ENCODE results near the gene TPM2.

TPM2 gene

GRCh38 chr9:35729700-35730485 is 40.2 kb upstream of the TPM2 start:
- peak; percentile 62 for DNase-seq (ENCODE audit: low read depth, low spot score)
- ChIA-PET POLR2A (interaction anchor here (1.4 to 9.6 kb wide), 8 partner anchors 10 to 72 kb away, joined by 3 to 325 read pairs (median 9); partner anchors contain the start of genes ARHGEF39, CCDC107, GBA2 and RGP1), CTCF (interaction anchor here (0.6 to 31.2 kb wide), 12 partner anchors 8 to 96 kb away, joined by 3 to 816 read pairs (median 6); partner anchors contain the start of genes ARHGEF39, CCDC107, HINT2 and RMRP)
- TF ChIP-seq, protein P1, sequence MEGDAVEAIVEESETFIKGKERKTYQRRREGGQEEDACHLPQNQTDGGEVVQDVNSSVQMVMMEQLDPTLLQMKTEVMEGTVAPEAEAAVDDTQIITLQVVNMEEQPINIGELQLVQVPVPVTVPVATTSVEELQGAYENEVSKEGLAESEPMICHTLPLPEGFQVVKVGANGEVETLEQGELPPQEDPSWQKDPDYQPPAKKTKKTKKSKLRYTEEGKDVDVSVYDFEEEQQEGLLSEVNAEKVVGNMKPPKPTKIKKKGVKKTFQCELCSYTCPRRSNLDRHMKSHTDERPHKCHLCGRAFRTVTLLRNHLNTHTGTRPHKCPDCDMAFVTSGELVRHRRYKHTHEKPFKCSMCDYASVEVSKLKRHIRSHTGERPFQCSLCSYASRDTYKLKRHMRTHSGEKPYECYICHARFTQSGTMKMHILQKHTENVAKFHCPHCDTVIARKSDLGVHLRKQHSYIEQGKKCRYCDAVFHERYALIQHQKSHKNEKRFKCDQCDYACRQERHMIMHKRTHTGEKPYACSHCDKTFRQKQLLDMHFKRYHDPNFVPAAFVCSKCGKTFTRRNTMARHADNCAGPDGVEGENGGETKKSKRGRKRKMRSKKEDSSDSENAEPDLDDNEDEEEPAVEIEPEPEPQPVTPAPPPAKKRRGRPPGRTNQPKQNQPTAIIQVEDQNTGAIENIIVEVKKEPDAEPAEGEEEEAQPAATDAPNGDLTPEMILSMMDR (IDR thresholded peaks at IDR 0.05; ENCODE audit: insufficient read depth, low read length, missing control alignments): peak; percentile 64
- H3K4me3 ChIP-seq (ENCODE audit: low read depth, low read length): peak overlapping the region; percentile 87

DNA sequence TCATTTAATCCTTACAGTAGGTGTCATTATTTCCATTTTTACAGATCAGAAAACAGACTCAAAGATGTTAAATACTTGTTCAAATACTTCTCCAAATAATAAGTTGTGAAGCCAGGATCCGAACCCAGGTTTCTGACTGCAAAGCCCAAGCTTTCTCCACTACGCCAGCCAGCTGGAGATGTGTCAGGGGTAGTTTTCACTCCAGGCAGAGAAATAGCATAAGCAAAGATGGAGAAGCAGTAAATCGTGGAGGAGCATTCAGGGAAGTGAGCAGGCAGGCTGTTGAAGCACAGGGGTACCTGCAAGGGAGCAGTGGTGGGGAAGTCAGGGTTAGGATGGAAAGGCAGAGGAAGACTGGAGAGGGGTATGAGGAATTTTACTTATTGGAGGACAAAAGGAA is 39.4 kb upstream of the TPM2 start:
- TF ChIP-seq, protein P1 (IDR thresholded peaks at IDR 0.05; ENCODE audit: insufficient read depth, low read length, missing control alignments): no peak
- DNase-seq (ENCODE audit: low read depth, low spot score): no peak
- POLR2A ChIA-PET: interaction anchor here (0.7 to 9.6 kb wide), 13 partner anchors 11 to 1094 kb away, joined by 3 to 325 read pairs (median 8); partner anchors contain the start of genes ARHGEF39, CCDC107, GBA2 and RGP1
- peak overlapping the region; percentile 87 for H3K4me3 ChIP-seq (ENCODE audit: low read depth, low read length)
- CTCF ChIA-PET: interaction anchor here (1.0 to 31.2 kb wide), 7 partner anchors 8 to 85 kb away, joined by 3 to 816 read pairs (median 9); partner anchors contain the start of genes ARHGEF39, CCDC107, HINT2 and RMRP

DNA sequence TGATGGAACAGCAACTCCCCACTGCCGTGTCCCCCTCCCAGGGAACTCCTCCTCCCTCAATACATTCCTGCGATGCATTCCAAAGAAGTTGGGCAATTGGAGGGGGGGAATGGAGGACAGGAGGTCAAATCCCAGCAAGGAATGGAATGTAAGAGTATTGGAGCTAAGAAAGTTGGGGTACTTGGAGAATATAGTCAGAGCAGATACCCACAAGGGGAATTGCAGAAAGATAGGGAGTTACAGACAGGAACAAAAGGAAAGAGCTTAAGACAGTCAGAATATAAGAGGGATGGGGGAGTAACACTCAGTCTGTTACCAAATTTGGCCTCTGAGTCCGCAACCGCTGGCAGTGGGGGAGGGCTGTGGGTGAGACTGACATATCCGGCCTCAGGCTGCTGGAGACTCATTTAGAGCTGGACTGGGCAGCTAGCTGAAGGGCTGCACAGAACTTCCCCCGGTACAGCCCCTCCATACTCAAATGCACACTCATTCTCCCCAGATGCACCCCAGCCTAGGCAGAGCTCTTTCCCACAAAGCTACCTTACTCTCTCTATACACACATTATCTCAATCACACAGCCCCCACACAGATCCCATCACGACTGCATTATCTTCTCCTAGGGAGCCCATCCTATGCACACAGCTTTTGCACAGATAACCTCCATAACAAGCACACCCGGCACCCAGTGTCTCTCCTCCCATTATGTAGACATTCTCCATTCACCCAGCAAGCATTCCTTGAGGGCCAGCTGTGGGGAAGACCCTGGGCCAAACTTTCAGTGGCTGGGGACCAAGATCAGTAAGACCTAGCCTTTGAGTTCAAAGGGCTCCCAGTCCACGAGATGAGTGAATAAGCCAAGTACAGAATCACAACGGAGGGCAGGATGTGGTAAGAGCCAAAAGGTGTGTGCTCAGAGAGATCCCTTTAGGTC is 38.6 kb upstream of the TPM2 start:
- peak; percentile 68 for DNase-seq (ENCODE audit: low read depth, low spot score)
- H3K4me3 ChIP-seq (ENCODE audit: low read depth, low read length): peak overlapping the region; percentile 87
- TF ChIP-seq, protein P1 (IDR thresholded peaks at IDR 0.05; ENCODE audit: insufficient read depth, low read length, missing control alignments): no peak
- ChIA-PET CTCF (interaction anchor here (1.0 to 31.2 kb wide), 9 partner anchors 9 to 86 kb away, joined by 3 to 816 read pairs (median 9); partner anchors contain the start of genes ARHGEF39, CCDC107, HINT2 and RMRP), POLR2A (interaction anchor here (0.6 to 9.6 kb wide), 24 partner anchors 9 to 1093 kb away, joined by 3 to 325 read pairs (median 5); partner anchors contain the start of genes ARHGEF39, CCDC107, GBA2 and HINT2)

DNA sequence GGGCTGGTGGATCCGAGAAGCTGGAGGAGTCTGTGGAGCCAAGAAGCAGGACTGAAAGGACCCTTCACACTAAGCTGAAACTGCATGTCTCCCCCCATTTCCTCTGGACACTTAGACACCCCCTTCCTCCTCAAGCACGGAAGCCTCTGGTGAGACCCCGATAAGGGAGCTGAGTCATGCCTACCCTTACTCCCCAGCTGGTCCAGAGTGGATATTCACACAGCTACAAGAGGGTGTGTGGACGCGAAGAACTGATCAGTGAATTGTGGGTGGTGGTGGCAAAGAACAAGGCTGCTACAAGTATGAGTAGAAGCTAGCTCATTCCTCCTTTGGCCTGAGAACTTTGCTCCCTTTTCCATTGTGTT is 37.9 kb upstream of the TPM2 start:
- DNase-seq (ENCODE audit: low read depth, low spot score): no peak
- ChIA-PET CTCF (interaction anchor here (0.7 to 31.2 kb wide), 8 partner anchors 10 to 81 kb away, joined by 3 to 816 read pairs (median 11); partner anchors contain the start of genes ARHGEF39, CCDC107, RMRP and TPM2), POLR2A (interaction anchor here (0.6 to 9.6 kb wide), 18 partner anchors 8 to 310 kb away, joined by 3 to 325 read pairs (median 7); partner anchors contain the start of genes ARHGEF39, CCDC107, GBA2 and HINT2)
- TF ChIP-seq, protein P1 (IDR thresholded peaks at IDR 0.05; ENCODE audit: insufficient read depth, low read length, missing control alignments): no peak
- peak overlapping the region; percentile 87 for H3K4me3 ChIP-seq (ENCODE audit: low read depth, low read length)

DNA sequence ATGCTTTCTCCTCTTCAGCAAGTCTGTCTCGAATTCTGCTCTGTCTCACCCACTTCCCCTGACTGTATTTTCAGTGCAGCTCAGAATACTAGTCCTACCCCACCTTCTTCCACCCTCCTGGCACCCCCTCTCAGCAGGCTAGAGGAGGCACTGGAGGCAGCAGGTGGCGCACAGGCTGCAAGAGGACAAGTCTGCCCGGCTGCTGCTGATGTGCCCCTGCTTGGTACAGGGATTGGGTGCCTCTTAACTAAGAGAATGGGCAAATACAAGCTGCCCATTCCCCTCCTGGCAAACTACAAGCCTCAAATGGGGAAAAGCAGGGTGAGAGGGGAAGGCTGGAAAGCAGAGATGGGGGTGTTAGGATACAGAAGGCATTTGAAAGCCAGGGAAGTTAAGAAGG is 37.2 kb upstream of the TPM2 start:
- ChIA-PET POLR2A (interaction anchor here (0.6 to 9.6 kb wide), 6 partner anchors 11 to 86 kb away, joined by 3 to 325 read pairs (median 24); partner anchors contain the start of genes GBA2, RGP1 and TPM2), CTCF (interaction anchor here (0.7 to 31.2 kb wide), 8 partner anchors 9 to 99 kb away, joined by 3 to 816 read pairs (median 11); partner anchors contain the start of genes ARHGEF39, CCDC107, RMRP and TPM2)
- TF ChIP-seq, protein P1 (IDR thresholded peaks at IDR 0.05; ENCODE audit: insufficient read depth, low read length, missing control alignments): peak; percentile 36
- DNase-seq (ENCODE audit: low read depth, low spot score): no peak
- H3K4me3 ChIP-seq (ENCODE audit: low read depth, low read length): peak overlapping the region; percentile 87
